Right renal cortex interstitium (tissue), 3 donors: ENCODE measurements around the gene CCDC24. TPM values are rescaled to one million over a fixed set of nuclear protein-coding genes. Genes with fewer than 3 reads are reported as not detected.
A peak's percentile ranks its signal among the peaks of the same experiment; 100 is the strongest.

ENCODE experiments used
- DNase-seq, 3 donors: peaks; one replicate each; pipeline ENCODE4 v3.0.0-alpha.2; 2013; ENCODE audit warnings: low read depth in 3 of 3, low spot score in 2 of 3
- polyA plus RNA-seq, 3 donors: library from polyadenylated mRNA; unstranded; fragments of 120-200 nt; gene quantifications; one replicate each; pipeline ENCODE4 v1.2.1, GENCODE V29; 2013; ENCODE audit not compliant: insufficient read length in 3 of 3

The CCDC24 gene
- polyA plus RNA-seq, result 10 to 100 TPM; 14.4 to 15.8 (median 14.6) TPM

DNA sequence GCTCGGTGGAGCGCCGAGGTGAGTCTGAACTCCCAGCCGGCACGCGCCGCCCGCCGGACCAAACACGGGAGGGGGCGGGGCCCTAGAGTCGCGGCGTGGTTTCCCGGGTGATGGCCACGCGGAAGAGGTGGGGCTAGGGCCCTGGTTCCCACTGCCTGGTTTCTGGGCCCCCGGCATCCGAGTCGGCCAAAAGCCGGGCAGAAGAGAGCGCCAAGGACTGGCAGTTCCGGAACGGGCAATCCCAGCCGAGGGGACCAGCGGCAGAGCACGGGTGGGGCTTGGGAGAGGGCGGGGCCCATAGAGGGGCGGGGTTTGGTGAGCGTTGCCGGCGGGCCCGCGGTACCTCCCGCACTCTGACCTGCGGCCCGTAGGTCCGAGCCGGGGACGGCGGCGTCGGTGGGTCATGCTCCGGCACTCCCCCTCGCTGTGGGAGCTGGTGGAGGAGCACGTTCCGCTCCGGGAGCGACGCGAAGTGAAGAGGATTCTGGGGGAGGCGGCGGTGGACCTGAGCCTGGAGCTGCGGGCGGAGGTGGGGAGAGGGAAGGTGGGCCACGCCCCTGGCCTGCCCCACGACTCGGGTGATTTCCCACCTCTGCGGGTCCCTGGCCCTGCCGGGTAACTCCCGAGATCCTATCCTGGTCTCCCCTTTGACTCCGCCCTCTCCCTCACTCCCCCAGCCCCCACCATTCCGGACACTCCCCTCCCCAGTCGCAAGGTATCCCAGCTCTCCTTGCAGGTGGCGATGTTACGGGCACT lies at the start of gene CCDC24:
Gene CCDC24 (plus strand): TSS at position 124 of the 756 bp plus-strand sequence. CDS start 280 bp downstream, at position 404.
- DNase-seq, result no peak

DNA sequence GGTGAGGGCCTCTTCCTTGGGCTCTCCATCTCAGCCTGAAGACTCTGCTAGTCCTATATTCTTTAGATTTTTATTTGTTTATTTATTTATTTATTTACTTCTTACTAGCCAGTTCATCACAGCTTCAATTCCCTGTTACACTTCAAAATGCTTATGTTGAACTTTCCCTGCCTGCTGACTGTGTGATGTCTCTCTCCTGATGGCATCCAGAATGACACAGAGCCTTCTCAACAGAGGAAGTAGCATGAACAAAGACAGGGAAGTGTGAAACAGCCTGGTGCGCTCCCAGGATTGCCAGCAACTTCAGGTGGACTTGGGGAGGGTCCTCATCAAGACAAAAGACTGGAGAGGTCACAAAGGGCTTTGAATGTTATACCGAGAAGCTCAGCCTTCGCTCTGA lies 49.0 kb upstream of the CCDC24 start:
- DNase-seq, result no peak

DNA sequence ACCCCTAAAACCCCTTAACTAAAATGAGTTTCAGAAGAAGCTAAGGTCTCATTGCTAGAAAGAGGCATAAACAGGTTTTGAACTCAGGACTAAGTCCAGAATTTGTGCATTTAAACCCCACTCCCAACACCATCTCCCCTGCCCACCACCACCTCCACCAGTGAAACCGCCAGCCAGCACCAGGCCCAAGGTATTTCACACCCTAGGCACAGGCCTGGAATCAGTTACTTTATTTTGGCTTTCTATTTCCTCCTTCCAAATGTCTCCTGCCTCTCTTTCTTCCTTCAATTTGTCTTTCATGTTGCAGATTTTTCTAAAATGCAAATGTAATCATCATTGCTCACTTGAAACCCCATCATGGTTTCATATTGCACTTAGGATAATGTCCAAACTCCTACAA lies 46.5 kb upstream of the CCDC24 start:
- DNase-seq, result no peak

DNA sequence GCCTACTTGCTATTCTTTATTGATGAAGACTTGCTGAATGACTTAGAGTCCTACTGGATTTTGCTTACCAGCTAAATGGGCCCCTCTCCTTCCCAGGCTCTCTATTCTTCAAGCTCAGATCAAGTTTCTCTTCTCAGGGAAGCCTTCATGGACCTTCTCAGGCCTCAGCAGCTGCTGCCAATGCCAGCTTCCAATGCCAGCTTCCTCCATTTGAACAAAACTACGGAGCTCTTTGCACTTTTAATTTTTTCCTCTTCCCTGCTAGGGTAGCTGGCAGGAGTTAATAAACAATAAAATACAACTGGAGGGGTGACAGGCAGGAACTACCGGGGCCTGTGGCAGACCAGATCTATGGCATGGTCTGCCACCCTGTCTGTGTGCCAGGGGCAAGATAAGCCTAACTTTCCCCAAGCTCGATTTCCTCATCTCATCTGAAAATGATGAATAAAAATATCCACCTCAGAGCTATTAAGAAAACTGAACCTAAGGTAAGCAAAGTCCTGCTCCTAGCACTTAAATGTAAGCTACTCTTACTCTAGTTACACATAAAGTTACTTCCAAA lies 45.6 kb upstream of the CCDC24 start:
- DNase-seq, result no peak

DNA sequence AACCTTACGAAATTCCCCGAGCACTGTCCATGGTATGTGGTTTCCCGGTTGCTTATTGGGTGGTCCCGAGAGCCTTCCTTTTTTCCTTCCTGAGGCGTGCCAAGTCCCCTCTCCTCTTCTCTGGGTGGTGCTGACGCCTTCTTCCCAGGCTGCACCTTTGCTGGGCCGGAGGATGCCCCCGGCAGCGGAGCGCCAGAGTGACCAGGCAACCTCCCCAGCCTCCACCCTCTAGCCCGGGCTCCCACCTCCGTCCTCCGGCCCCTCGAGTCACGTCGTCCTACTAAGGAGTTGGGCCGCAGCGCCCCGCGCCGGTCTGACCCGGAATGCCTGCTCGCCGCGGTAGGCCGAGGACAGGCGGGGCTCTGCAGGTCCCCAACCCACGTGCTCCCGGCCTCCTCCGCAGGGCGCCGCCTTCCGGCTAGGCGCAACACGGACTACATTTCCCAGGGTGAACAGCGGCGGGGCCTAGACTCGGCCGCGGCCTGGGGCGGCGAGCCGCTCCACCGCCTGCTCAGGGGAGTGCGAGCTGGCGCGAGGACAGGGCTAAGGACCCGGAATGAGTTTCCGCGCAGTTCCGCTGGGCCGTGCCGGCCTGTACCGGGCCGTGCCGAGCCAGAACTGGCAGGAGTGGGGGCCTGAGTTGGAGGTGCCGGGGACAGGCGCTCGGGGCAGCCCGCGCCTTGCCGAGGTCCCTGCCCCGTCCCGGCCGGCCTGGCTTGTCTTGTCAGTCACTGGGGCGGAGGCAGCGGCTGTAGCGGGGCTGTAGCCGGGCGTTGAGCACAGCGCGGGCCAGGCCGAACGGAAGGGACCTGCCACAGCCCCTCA lies 45.0 kb upstream of the CCDC24 start, which contains the start of gene IPO13:
Gene IPO13 (plus strand): TSS at position 715 of the 825 bp plus-strand sequence. CDS start 651 bp downstream, outside the sequence.
- peak; percentile 87 to 92 (median 88) for DNase-seq

DNA sequence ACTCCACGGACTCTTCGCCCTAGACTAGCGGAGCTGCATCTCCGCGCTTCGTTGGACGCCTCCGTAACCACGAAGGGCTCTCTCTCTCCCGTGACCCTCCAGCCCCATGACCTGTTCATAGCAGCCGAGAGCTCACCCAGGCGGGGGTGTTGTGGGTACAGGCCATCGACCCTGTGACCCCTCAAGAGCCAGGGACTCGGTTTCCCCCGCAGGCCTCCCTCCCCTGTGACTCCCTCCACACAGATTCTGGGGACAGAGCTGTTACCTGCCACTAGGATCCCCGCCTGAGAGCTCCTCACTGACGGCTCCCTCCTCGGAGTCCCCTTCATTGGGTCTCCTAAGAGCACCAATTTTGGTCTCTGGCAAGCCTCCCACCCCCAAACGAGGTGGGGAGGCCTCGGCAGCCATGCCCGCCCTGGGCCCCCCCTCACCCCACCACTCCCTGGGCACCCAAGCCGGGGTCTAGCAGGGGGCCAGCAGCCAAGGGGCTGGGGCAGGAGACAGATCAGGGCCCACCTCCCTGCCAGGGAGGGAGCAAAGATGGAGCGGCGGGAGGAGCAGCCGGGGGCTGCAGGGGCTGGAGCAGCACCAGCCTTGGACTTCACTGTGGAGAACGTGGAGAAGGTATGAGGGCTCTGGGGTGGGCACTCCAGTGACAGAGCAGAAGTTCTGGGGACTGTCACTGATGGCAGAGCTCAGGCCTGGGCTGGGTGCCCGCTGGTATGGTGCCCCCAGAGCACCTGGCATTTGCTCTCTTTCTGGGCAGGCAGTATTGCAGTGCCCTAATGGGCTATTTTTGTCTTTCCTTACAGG lies 44.1 kb upstream of the CCDC24 start:
- DNase-seq, result no peak

DNA sequence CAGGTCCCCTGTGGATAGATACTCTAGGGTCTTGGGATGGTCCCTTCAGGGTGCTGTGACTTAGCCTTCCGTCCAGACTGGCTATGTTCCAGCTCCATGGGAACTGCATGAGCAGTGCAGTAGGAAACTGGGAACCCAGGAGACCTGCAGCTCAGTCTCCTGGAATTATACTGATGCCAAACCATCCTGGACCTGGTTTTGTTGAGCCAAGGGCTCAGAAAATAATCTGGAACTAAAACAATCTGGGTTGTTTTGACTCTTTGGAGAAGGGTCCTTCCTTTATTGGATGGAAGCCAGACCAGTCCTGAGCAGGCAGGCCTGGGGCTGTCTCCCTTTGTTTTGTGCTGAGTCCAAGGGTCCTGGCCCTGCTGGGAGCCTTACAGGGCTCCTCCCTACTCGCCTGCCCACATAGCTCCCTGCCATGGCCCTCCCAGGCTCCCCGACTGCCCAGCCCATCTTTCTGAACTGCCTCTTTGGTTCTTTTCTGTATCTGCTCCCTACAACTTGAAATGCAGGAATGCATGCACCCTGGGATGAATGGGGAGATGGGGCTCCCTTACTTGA lies 43.4 kb upstream of the CCDC24 start:
- DNase-seq, result no peak

DNA sequence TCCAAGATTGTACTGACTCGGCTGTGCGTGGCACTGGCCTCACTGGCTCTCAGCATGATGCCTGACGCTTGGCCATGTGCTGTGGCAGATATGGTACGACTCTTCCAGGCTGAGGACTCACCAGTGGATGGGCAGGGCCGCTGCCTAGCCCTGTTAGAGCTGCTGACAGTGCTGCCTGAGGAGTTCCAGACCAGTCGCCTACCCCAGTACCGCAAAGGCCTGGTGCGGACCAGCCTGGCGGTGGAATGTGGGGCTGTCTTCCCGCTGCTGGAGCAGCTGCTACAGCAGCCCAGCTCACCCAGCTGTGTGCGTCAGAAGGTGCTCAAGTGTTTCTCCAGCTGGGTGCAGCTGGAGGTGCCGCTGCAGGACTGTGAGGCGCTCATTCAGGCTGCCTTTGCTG lies 41.7 kb upstream of the CCDC24 start:
- no peak for DNase-seq

DNA sequence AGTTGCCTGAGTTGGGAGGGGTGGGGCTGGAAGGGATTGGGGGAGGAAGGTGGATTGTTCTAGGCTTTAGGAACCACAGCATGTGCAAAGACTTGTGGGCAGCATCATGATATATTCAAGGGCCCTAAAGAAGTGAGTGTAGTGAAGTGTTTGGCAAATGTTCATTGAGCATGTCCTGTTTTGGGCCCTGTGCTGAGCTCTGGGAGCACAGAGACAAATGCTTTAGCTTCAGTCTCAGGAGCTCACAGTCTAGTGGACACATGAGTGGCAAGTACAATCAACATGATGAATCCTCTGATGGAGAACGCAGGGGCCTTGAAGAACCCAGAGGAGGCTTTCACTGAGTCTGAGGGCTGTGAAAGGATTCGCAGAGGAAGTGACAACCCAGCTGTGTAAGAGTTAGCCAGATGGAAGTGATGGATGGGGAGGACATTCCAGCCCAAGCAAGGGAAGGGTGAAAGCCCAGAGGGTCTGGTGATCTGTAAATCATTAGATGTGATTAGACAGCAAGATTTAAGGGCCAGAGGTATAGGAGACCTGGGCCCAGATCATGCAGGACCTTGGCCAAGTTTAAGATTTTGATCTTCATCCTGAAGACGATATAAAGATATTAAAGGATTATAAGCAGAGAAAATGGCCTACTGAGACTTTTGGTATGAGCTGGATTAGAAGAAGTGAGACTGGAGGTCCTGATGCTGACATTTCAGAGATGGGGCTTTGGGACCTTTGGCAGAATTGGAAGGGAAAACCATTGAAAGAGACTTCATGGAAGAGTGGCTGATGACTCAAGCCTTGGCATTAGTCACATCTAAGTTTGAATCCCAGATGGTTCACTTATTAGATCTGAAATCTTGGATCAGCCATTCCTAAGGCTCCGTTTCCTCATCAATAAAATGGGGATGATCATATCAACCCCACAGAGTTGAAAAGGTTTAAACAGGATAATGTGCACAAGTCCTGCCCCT lies 40.1 kb upstream of the CCDC24 start:
- no peak for DNase-seq

DNA sequence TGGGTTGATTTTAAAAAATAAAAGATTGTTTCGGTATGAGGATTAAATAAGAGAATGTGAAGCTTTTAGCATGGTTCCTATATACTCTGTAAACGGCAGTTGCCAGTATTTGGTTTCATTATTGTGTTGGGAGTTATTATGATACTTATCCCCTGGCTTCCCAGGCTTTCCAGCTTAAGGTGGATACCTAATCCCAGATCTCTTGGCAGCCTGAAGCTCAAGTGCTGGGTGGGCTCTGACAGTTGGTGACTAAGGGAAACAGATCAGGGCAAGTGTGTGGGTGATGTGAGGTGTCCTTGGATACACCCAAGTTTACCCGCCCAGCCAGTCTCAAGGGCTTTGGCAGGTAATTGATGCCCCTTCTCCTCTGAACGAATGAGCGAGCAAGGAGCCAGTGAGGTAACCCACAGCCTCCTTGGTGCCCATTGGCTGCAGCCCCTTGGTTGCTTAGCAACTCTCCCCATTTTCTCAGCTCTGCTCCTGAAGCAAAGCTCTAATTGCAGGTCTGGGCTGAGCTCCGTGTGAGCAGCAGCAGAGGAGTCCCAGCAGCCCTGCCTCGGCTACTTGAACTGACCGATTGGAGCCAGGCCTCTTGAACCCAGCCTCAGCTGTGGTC lies 38.6 kb upstream of the CCDC24 start:
- DNase-seq, result no peak

DNA sequence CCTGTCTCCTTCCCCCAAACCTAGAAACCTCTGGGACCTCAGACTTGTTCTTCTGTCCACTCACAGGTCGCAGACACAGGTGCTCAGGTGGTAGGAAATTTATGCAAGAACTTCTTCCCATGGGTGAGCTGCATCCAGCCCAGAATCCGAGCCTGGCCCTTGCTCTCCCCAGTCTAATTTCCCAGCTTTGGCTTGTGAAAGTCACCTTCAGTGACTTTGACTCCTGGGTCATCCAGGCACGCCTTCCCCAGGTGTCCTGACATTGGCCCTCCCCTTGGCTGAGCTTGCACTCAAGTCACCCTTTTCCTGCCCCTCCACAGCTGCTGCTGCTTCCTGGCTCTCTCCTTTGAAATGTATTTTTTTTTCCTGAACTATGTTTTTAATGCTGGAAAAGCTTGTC lies 38.0 kb upstream of the CCDC24 start:
- DNase-seq, result no peak

DNA sequence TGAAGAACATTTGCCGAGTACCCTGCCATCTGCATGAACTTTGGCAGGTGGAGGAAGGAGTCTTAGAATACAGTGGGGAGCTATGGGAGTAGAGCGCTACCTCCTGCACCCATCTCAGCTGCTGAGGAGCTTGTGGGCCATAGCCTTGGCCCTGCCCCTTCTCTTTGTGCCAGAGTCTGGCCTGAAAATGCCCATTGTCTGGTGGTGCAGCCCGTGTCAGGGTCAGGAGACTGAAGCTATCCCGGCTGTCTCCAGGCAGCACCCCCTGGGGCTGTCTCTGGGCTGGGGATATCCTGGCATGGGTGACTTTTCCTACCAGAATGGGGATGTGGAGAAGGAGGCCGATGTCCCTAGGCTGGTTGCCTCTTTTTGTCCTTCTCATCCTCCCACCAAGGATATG lies 37.4 kb upstream of the CCDC24 start:
- no peak for DNase-seq

DNA sequence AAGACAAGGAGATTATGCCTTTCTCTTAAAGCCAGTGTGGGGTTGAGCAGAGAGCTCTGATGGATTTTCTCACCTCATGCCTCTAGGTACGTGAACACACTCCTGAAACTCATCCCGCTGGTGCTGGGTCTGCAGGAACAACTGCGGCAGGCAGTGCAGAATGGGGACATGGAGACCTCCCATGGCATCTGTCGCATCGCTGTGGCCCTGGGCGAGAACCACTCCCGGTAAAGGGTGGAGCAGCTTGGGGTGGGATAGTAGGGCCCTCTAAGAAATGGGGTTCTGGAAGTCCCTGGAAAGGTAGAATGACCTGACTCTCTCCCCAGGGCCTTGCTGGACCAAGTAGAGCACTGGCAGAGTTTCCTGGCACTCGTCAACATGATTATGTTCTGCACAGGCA lies 35.2 kb upstream of the CCDC24 start:
- DNase-seq, result no peak

DNA sequence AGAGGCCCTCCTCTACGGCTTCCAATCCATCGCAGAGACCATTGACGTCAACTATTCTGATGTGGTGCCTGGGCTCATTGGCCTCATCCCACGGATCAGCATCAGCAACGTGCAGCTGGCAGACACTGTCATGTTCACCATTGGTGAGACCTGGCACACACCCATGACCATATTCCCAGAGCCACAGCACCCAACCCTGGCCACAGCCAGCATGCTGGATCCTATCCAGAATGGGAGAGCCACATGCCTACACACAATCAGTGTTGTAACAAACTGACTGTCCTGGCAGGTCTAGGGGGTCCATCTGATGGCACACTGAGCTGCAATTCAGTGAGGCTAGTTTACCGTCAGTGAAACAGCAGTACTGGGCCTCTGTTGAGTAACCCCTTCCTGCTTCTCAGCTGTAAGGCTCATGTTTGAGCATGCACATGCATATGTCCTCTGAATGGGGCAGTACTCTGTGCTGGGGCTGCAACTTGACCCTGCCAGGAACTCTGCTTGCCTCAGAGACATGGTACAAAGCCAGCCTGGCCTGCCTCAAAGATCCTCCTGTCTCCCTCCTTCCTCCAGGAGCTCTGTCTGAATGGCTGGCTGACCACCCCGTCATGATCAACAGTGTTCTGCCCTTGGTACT lies 33.9 kb upstream of the CCDC24 start:
- DNase-seq, result no peak

DNA sequence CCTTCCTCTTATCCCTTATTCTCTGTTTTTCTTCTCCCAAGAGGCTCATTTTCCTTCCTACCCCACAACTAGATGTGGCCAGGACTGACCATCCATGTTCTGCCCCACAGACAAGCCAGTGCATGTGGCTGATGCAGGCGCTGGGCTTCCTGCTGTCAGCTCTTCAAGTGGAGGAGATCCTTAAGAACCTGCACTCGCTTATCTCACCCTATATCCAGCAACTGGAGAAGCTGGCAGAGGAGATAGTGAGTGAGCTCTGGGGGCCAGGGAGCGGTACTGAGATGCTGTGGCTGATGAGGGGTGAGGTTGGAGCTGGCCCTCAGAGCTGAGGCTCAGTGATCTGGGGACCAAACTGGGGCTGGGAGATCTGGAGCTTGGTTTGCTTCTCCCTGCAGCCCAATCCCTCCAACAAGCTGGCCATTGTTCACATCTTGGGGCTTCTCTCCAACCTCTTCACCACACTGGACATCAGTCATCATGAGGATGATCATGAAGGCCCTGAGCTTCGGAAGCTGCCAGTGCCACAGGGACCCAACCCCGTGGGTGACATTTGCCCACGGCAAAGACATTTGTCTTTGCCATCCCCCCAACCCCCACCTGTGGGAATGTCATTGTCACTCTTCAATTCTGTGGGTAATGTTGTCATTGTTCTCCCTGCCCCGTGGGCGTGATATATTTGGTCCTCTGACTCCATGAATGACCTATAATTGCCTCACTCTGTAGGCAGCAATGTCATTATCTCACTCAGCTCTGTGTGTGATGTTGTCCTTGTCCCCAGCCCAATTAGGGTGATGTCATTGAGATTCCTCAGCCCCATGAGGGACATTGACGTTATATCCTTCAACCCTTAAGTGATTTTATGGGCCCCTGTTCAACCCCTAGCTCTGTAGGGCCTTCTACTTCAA lies 32.8 kb upstream of the CCDC24 start:
- no peak for DNase-seq

DNA sequence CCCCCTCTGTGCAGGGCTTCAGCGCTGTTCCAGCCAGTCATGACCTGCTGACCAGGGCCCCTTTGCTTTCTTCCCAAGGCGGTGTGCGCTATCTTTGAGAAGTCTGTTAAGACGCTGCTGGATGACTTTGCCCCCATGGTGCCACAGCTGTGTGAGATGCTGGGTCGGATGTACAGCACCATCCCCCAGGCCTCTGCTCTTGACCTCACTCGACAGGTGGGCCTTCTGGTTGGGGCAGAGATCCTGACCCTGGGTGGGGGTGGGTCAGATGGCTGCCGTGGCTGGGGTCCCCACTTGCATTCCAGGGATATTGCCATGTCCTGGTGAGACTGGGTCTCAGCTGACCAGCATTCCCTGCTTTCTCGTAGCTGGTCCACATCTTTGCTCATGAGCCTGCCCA lies 30.6 kb upstream of the CCDC24 start:
- DNase-seq, result no peak

DNA sequence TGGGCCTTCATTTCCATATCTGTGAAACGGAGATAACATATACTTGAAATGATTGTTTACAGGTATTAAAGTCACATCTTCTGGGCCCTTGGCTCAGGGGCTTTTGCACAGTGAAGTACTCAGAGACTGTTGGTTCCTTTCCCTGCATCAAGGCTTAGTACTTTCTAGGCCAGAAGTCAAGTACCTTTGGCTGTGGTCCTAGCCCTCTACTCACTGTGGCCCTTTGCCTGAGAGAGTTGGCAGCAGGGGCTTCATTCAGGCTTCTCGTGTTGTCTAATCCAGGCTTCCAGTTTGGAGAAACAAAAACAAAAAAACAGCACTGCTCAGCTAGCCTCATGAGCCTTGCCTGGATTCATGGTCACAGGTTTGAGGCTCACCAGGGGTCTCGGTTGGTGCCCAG lies 29.7 kb upstream of the CCDC24 start:
- no peak for DNase-seq
